Activated naive CD8-positive, alpha-beta T cell treated with anti-CD3 and anti-CD28 coated beads, Interleukin-2, amount 10 ng/mL, durations not matched to agents 7 days and 5 days (primary cell): ENCODE data around the gene BET1L. TPM values are rescaled to one million over a fixed set of nuclear protein-coding genes. Genes with fewer than 3 reads are reported as not detected.
"Not testable (repeated sequence)": the region's sequence is repeated elsewhere in the genome, so short reads cannot be mapped to it uniquely, and the experiment has no call there.

Experiments used
- ATAC-seq: fragments of 150-1000 bp; cut with Tn5 transposase; one replicate; pipeline ENCODE4 v1.10.0; 2021; ENCODE audit warnings: low read depth, moderate library complexity
- POLR2A ChIA-PET: fragments of 350-600 bp; sonication (Branson Sonifier 250); formaldehyde crosslinking; loops from one replicate; lab custom pipeline; 2021; ENCODE audit warnings: antibody characterized with exemption; lab: Charles Lee
- DNase-seq: peaks from one replicate; pipeline ENCODE4 v3.0.0; 2021
- H3K27ac Mint-ChIP-seq: one replicate; pipeline ENCODE4 v1.8.0; 2022; ENCODE audit warnings: mild to moderate bottlenecking, mixed read lengths
- H3K27me3 Mint-ChIP-seq: one replicate; pipeline ENCODE4 v1.8.0; 2022; ENCODE audit warnings: mild to moderate bottlenecking, moderate library complexity, mixed read lengths
- H3K36me3 Mint-ChIP-seq: one replicate; pipeline ENCODE4 v1.8.0; 2021; ENCODE audit warnings: mild to moderate bottlenecking, mixed read lengths
- H3K4me1 Mint-ChIP-seq: one replicate; pipeline ENCODE4 v1.8.0; 2021; ENCODE audit warnings: mixed read lengths
- H3K4me3 Mint-ChIP-seq: one replicate; pipeline ENCODE4 v1.8.0; 2022; ENCODE audit warnings: mild to moderate bottlenecking, moderate library complexity, mixed read lengths
- H3K9me3 Mint-ChIP-seq: one replicate; pipeline ENCODE4 v1.8.0; 2021; ENCODE audit warnings: mixed read lengths
- total RNA-seq, 2 experiments: library from RNA; stranded (reverse); gene quantifications; one replicate each; pipeline ENCODE4 v1.2.3, GENCODE V29; 2021

Gene BET1L
- total RNA-seq, 2 experiments from 2014 or later: 56.9 to 61.9 TPM

DNA sequence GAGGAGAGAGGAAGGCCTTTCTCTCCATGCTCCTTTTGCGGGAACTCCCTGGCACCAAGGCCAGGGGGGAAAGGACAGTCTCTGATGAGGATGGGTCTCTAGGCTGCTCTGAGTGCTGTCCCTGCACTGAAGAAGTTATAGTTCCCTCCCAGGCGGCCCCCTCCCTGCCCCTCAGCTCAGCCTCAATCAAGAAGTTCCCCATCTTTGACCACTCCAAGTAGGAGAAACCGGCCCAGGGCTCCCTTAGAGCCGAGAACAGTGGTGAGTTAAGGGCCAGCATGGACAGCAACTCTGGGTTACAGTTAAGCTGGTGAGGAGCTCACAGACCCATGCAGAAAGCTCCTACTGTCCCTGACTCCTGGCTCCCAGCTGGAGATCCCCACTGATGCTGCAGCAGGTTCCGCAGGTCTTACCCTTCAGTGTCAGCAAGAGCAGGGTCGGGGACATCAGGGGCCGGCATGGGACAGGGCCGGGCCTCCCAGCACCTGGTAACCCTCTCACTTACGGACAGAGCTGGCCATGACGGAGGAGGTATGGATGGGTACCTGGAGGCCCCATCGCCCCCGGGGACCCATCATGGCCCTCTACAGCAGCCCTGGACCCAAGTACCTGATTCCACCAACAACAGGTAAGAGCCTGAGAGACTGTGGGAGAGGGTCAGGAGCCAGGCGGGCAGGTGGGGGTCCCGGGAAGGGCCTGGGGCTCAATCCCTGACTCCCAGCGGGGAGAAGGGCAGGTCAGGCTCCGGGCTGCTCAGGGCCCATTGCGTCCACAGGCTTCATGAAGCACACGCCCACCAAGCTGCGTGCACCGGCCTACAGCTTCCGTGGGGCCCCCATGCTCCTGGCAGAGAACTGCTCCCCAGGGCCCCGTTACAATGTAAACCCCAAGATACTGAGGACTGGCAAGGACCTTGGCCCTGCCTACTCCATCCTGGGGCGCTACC lies 10.1 kb downstream of the BET1L start:
- Mint-ChIP-seq H3K4me3 (no peak overlapping the region), H3K9me3 (no peaks in the 10 kb centered on the region), H3K27ac (no peak overlapping the region), H3K27me3 (no peaks in the 10 kb centered on the region), H3K4me1 (peaks cover 9% of the 10 kb centered on the region), H3K36me3 (peaks cover 2% of the 10 kb centered on the region)
- DNase-seq (peak; percentile 30), ATAC-seq (no peak)
- POLR2A ChIA-PET: interaction anchor here (1.9 kb wide), 1 partner anchor 9 kb away, joined by 10 read pairs; the partner anchor contains the start of genes BET1L and RIC8A

DNA sequence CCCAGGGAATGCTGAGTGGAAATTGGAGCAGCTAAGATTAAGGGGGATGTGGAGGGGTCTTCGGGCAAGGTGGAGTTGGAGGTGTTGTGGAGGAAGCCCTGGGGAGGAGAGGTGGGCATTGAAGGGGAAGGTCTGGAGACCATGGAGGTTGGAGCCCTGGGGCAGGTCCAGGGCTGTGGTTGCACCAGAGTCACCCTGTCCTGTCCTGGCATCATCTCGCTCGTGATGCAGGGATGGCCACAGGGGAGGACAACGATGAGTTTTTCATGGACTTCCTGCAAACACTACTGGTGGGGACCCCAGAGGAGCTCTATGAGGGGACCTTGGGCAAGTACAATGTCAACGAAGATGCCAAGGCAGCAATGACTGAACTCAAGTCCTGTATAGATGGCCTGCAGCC lies 13.7 kb downstream of the BET1L start:
- not testable (repeated sequence) for H3K4me1 Mint-ChIP-seq
- DNase-seq: peak; percentile 34

DNA sequence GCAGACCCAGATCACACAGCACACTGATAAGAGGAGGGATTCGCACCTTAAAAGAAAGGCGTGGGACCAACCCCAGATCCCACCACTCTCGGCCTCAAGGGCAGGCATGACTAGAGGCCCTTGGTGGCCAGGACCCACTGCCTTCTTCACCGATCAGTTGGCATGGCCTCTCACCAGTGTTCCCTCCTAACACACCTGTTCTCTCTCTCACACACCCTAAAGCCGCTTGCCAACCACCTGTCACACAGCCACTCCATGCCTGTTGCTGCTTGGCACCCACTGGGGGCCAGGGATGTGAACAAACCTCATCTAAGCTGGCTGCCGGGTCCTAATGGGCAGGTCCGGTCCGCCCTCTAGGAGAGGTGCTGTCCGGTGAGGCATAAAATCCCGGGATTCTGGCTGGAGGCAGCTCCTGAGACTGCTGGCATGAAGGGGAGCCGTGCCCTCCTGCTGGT lies 14.5 kb downstream of the BET1L start, which contains the start of gene SCGB1C1:
SCGB1C1 (plus strand) TSS at position 405 of the 455 bp plus-strand sequence; CDS start at position 427, 22 bp downstream.
- POLR2A ChIA-PET: not testable (repeated sequence)

More for the DNA sequence above, 13.7 kb downstream of the BET1L start:
- H3K27me3 Mint-ChIP-seq, H3K36me3 Mint-ChIP-seq, POLR2A ChIA-PET, ATAC-seq, H3K9me3 Mint-ChIP-seq, H3K4me3 Mint-ChIP-seq, H3K27ac Mint-ChIP-seq: not testable (repeated sequence)

DNA sequence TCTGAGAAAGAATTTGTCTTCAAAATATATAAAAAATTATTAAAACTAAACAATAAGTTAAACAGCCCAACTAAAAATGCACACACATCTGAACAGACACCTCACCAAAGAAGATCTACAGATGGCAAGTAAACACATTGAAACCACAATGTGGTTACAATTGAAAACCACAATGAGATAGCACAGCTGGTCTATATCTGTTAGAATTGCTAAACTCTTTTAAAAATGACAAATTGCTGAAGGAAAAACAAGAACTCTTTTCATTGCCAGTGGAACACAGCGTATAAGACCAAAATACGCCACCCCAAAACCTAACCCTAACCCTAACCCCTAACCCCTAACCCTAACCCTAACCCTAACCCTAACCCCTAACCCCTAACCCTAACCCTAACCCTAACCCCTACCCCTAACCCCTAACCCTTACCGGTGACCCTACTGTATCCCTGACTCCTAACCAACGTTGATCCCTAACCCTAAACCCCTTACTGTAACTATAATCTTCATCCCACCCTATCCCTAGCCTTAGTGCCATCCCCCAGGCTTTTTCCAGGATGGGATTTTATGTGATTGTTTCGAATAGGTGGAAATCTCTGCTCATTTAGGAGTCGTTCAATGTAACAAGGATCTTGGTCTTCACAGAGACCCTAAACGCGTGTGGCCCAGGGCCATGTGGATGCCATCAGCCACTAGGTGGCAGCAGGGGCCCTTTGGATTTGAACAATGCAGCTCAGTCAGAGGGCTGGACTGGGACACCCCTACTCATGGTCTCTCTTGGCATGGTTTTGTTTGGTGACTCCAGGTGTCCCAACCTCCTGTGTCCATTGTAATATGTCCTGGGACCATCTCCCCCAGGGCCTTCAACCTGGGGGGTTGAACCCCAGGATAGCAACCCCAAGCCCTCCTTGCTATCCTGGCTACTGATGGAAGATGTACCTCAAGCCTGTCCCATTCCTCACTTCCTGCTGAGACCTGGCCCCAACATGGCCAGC lies 15.4 kb downstream of the BET1L start:
- H3K27ac Mint-ChIP-seq: peak overlapping the region; percentile 60
- H3K9me3 Mint-ChIP-seq, H3K4me1 Mint-ChIP-seq, H3K27me3 Mint-ChIP-seq, POLR2A ChIA-PET, H3K36me3 Mint-ChIP-seq, H3K4me3 Mint-ChIP-seq: not testable (repeated sequence)
- ATAC-seq (peak; percentile 80), DNase-seq (peak; percentile 65)

More for the DNA sequence above, 14.5 kb downstream of the BET1L start, which contains the start of gene SCGB1C1:
- not testable (repeated sequence) for H3K9me3 Mint-ChIP-seq, DNase-seq, ATAC-seq, H3K36me3 Mint-ChIP-seq, H3K4me1 Mint-ChIP-seq, H3K27me3 Mint-ChIP-seq, H3K4me3 Mint-ChIP-seq
- peak within 1 kb of the TSS; percentile 60 for H3K27ac Mint-ChIP-seq

DNA sequence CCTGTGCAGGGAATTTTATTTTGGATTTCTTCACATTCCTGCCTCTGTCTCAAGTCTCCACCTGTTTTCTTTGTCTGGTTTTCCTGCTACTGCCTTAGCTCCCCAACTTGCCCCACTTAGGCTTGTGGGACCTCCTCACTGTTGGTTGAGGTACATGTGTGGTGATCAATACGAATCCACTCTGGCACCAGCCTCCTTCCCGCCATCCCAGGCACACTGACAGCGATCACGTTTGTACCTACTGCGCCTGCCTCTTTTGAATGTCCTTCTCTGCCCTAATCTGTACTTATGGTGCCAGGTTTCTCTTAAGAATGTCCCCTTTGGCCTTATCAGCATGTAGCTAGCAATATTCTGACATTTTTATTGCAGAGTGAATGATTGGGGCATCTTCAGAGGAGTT lies 16.7 kb downstream of the BET1L start:
- ATAC-seq, H3K27me3 Mint-ChIP-seq, H3K27ac Mint-ChIP-seq, POLR2A ChIA-PET, H3K4me3 Mint-ChIP-seq, H3K4me1 Mint-ChIP-seq, H3K36me3 Mint-ChIP-seq, DNase-seq, H3K9me3 Mint-ChIP-seq: not testable (repeated sequence)

DNA sequence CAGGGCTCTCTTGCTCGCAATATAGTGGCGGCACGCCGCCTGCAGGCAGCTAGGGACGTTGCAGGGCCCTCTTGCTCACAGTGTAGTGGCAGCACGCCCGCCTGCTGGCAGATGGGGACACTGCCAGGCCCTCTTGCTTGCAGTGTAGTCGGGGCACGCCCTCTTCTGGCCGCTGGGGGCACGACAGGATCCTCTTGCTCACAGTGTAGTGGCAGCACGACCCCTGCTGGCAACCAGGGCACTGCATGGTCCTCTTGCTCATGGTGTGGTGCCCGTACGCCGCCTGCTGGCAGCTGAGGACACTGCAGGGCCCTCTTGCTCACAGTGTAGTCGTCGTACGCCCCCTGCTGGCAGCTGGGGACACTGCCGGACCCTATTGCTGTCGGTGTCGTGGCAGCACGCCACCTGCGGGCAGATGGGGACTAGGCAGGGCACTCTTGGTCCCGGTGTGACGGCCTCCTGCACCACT lies 17.3 kb downstream of the BET1L start:
- POLR2A ChIA-PET, H3K36me3 Mint-ChIP-seq, H3K27me3 Mint-ChIP-seq, H3K4me3 Mint-ChIP-seq, H3K9me3 Mint-ChIP-seq, H3K27ac Mint-ChIP-seq, H3K4me1 Mint-ChIP-seq: not testable (repeated sequence)
- ATAC-seq (peak; percentile 57), DNase-seq (peak; percentile 41)

DNA sequence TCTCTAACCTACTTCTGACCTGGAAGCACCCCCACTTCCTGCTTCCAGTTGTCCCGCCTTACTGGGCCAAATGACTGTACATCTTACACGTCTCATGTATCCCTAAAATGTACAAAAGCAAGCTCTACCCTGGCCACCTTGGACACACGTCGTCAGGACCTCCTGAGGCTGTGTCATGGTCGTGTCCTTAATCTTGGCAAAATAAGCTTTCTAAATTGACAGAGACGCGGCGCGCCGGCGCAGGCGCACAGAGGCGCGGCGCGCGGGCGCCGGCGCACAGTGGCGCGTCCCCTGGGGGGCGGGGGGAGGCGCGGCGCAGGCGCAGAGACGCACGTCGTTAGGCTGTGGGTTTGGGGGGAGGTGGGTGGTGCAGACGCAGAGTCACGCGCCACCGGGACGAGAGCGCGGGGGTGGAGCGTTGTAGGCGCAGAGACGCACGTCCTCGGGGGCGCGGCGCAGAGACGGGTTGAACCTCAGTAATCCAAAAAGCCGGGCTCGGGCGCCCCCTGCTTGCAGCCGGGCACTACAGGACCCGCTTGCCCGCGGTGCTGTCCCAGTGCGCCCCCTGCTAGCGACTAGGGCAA lies 17.9 kb downstream of the BET1L start:
- H3K4me3 Mint-ChIP-seq, H3K9me3 Mint-ChIP-seq, H3K36me3 Mint-ChIP-seq, H3K27me3 Mint-ChIP-seq, POLR2A ChIA-PET, H3K4me1 Mint-ChIP-seq, ATAC-seq, H3K27ac Mint-ChIP-seq: not testable (repeated sequence)
- peak; percentile 30 for DNase-seq

DNA sequence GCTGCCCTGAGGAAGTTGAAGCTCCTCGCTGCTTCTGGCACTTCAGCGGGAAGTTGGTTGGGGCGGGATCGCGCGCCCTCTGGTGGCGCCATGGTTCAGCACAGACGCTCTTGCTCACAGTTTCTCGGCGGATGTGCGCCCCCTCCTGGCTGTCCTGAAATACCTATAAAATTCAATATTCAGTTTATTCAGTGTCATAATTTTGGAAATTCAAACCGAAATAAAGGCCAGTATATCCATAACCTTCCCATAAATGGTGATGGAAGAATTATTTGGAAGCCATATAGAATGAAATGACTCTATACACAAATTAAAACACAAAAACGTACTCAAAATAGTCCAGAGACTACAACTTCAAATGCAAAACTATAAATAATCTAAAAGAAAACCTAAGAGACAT lies 27.0 kb downstream of the BET1L start:
- H3K9me3 Mint-ChIP-seq, H3K27ac Mint-ChIP-seq, H3K27me3 Mint-ChIP-seq, H3K36me3 Mint-ChIP-seq, H3K4me1 Mint-ChIP-seq, ATAC-seq, DNase-seq, H3K4me3 Mint-ChIP-seq, POLR2A ChIA-PET: not testable (repeated sequence)

Other genes starting within 250 kb of the BET1L start
- not detected for gene SCGB1C1, start 14.3 kb downstream of the BET1L start, total RNA-seq
- gene RIC8A, start 309 bp upstream of the BET1L start, total RNA-seq: 100 to 1,000 TPM; 102 to 111 TPM
- 10 to 100 TPM; 24.3 to 25.2 TPM for gene SIRT3, start 28.9 kb upstream of the BET1L start, total RNA-seq
- 100 to 1,000 TPM; 130 to 131 TPM for gene PSMD13, start 29.6 kb upstream of the BET1L start, total RNA-seq
- gene NLRP6, start 71.0 kb upstream of the BET1L start, total RNA-seq: 10 to 100 TPM; 32.1 to 34.0 TPM
- 100 to 1,000 TPM; 641 to 664 TPM for gene PGGHG, start 81.7 kb upstream of the BET1L start, total RNA-seq
- gene IFITM5, start 92.1 kb upstream of the BET1L start, total RNA-seq: not detected
- gene IFITM2, start 100.4 kb upstream of the BET1L start, total RNA-seq: 1,000 to 10,000 TPM; 1,890 to 1,949 TPM
- 1,000 to 10,000 TPM; 1,182 to 1,374 TPM for gene IFITM1, start 106.6 kb upstream of the BET1L start, total RNA-seq
- 100 to 1,000 TPM; 258 to 267 TPM for gene IFITM3, start 113.5 kb upstream of the BET1L start, total RNA-seq
- gene B4GALNT4, start 162.1 kb upstream of the BET1L start, total RNA-seq: 1 to 10 TPM; 1.1 TPM
- under 1 TPM; 0.30 to 0.45 TPM for gene PKP3, start 186.8 kb upstream of the BET1L start, total RNA-seq
- 100 to 1,000 TPM; 273 to 276 TPM for gene SIGIRR, start 207.6 kb upstream of the BET1L start, total RNA-seq
- gene ANO9, start 234.6 kb upstream of the BET1L start, total RNA-seq: 100 to 1,000 TPM; 115 to 122 TPM
- gene PTDSS2, start 242.9 kb upstream of the BET1L start, total RNA-seq: 10 to 100 TPM; 27.6 to 27.8 TPM